Kidney epithelial cell (primary cell): ENCODE data around the gene BRCA2. TPM values are rescaled to one million over a fixed set of nuclear protein-coding genes. Genes with fewer than 3 reads are reported as not detected.

Experiments used
- DNase-seq: peaks from one replicate; pipeline ENCODE4 v3.0.0-alpha.2; 2010; ENCODE audit warnings: low read depth
- H3K27me3 ChIP-seq: 2 replicates; pipeline ENCODE4 v1.6.0; 2011; ENCODE audit warnings: low read length; ENCODE audit not compliant: control insufficient read depth, insufficient read depth
- H3K36me3 ChIP-seq: 2 replicates; pipeline ENCODE4 v1.5.1; 2011; ENCODE audit warnings: low read length; ENCODE audit not compliant: control insufficient read depth, insufficient read depth
- H3K4me3 ChIP-seq: 2 replicates; pipeline ENCODE4 v1.5.1; 2011; ENCODE audit warnings: low read depth, mild to moderate bottlenecking, control low read depth, low read length
- CTCF ChIP-seq: IDR thresholded peaks from 2 replicates; pipeline ENCODE4 v1.5.1; 2011; ENCODE audit warnings: mild to moderate bottlenecking, moderate library complexity, low read length, control low read depth, inconsistent platforms; ENCODE audit not compliant: insufficient read depth, poor library complexity, severe bottlenecking
- total RNA-seq: library from RNA; depleted of rRNA; stranded (reverse); fragments of >200 nt; gene quantifications from 2 replicates; pipeline ENCODE4 v1.2.3, GENCODE V29; 2015

Gene BRCA2
- total RNA-seq, 1 donor from 2014 or later = 6.3 TPM

- H3K27me3 ChIP-seq = no peaks in the 10 kb centered on the region
- no peak for TF ChIP-seq CTCF
- no peaks in the 10 kb centered on the region for H3K36me3 ChIP-seq
- DNase-seq = no peak
- no peak overlapping the region for H3K4me3 ChIP-seq
Observed at GRCh38 chr13:32446773-32447465, 131.6 kb downstream of the BRCA2 start.

GRCh38 chr13:32447894-32448623 lies 132.8 kb downstream of the BRCA2 start:
- no peaks in the 10 kb centered on the region for H3K27me3 ChIP-seq
- no peak for TF ChIP-seq CTCF
- no peak overlapping the region for H3K4me3 ChIP-seq
- peak; percentile 55 for DNase-seq
- no peaks in the 10 kb centered on the region for H3K36me3 ChIP-seq

DNA sequence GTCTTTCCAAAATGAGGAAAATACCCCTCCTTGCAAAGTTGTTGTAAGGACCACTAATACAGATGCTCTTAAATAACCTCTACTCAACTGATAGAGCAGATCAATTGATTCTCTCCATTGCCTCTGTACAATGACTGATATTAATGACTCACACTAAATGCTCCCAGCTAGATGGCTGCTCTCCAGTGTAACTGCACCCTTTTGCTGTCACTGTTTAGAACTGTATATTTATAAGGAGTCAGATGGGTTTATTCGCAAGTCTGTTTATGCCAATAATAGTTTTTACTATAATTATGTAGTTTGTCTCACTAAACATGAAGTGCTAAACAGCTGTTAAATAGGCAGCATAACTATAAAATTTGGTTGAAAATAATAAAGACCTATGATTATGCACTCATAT lies 133.7 kb downstream of the BRCA2 start:
- no peaks in the 10 kb centered on the region for H3K27me3 ChIP-seq
- H3K4me3 ChIP-seq = no peak overlapping the region
- no peak for TF ChIP-seq CTCF
- no peak for DNase-seq
- no peaks in the 10 kb centered on the region for H3K36me3 ChIP-seq

Other genes with a start within 250 kb of the BRCA2 start
- gene ZAR1L, start 145 bp upstream of the BRCA2 start, total RNA-seq = 0.14 TPM in 1 of 2 replicates, not detected in the other
- gene N4BP2L1, start 112.6 kb downstream of the BRCA2 start, total RNA-seq = 4.4 and 7.8 TPM in 2 replicates
- gene N4BP2L2, start 223.3 kb downstream of the BRCA2 start, total RNA-seq = 58.6 and 64.1 TPM in 2 replicates